Smooth muscle cell of the umbilical artery (primary cell): ENCODE data around the gene RBM15B. TPM values are rescaled to one million over a fixed set of nuclear protein-coding genes. Genes with fewer than 3 reads are reported as not detected.

Experiments used
- total RNA-seq: library from RNA; depleted of rRNA; stranded (reverse); fragments of >200 nt; gene quantifications from 2 replicates; pipeline ENCODE4 v1.2.3, GENCODE V29; 2014

RBM15B gene
- total RNA-seq = 23.8 and 36.6 TPM in 2 replicates

GRCh38 chr3:51391075-51391565, at the start of gene RBM15B:
RBM15B (plus strand) TSS chr3:51391285; CDS start chr3:51391400, 115 bp downstream.

GRCh38 chr3:51384726-51385473, 6.2 kb upstream of the RBM15B start, which contains the start of gene MANF:
MANF (plus strand) TSS chr3:51385291; CDS start chr3:51385343, 52 bp downstream.

Other genes with a start within 250 kb of the RBM15B start
- 211 and 230 TPM in 2 replicates for gene MANF, start 6.0 kb upstream of the RBM15B start, total RNA-seq
- 15.1 and 22.1 TPM in 2 replicates for gene DCAF1, start 108.7 kb downstream of the RBM15B start, total RNA-seq
- gene RAD54L2, start 147.4 kb downstream of the RBM15B start, total RNA-seq = 13.4 and 24.8 TPM in 2 replicates